Left lobe of liver (tissue), 2 donors: ENCODE data around the gene BDH1. TPM values are rescaled to one million over a fixed set of nuclear protein-coding genes. Genes with fewer than 3 reads are reported as not detected.
"Not testable (repeated sequence)": the region's sequence is repeated elsewhere in the genome, so short reads cannot be mapped to it uniquely, and the experiment has no call there.

Experiments
- ATAC-seq: fragments of 200-7000 bp; cut with Tn5 transposase; one replicate; pipeline ENCODE4 v1.9.1; 2020; ENCODE audit warnings: mild to moderate bottlenecking, moderate library complexity
- DNase-seq: peaks from one replicate; pipeline ENCODE4 v3.0.0-alpha.2; 2020; ENCODE audit warnings: low spot score
- total RNA-seq: library from RNA; stranded (reverse); gene quantifications from one replicate; pipeline ENCODE4 v1.2.1, GENCODE V29; 2021
- donor health status: DM: no; HTN: no; CAD: no; lungs with moderate emphysema.
- donor health status: DM: no; HTN: yes; CAD: no.

Gene BDH1
- total RNA-seq, 1 donor from 2014 or later = 279 TPM

- no peak for ATAC-seq
These were observed 33.5 kb downstream of the BDH1 start for GRCh38 chr3:197522183-197522715.

GRCh38 chr3:197521277-197522182 lies 34.2 kb downstream of the BDH1 start:
- DNase-seq = no peak
- no peak for ATAC-seq

More at GRCh38 chr3:197522183-197522715, 33.5 kb downstream of the BDH1 start:
- DNase-seq = no peak

- no peak for DNase-seq
- ATAC-seq = peak; percentile 79
These were observed 35.2 kb downstream of the BDH1 start for GRCh38 chr3:197520311-197521276.

- ATAC-seq (no peak), DNase-seq (no peak)
These were observed 36.0 kb downstream of the BDH1 start for GRCh38 chr3:197519801-197520211.

- DNase-seq (no peak), ATAC-seq (no peak)
These were observed 36.8 kb downstream of the BDH1 start for GRCh38 chr3:197518881-197519421.

GRCh38 chr3:197517922-197518683 lies 37.7 kb downstream of the BDH1 start:
- not testable (repeated sequence) for ATAC-seq, DNase-seq

GRCh38 chr3:197516890-197517606 lies 38.7 kb downstream of the BDH1 start:
- not testable (repeated sequence) for ATAC-seq, DNase-seq

GRCh38 chr3:197516517-197516889 lies 39.3 kb downstream of the BDH1 start:
- ATAC-seq = no peak
- no peak for DNase-seq

GRCh38 chr3:197514786-197515355 lies 40.9 kb downstream of the BDH1 start:
- ATAC-seq = no peak
- no peak for DNase-seq

GRCh38 chr3:197513953-197514785 lies 41.6 kb downstream of the BDH1 start:
- DNase-seq = no peak
- peak; percentile 10 for ATAC-seq

GRCh38 chr3:197512691-197513571 lies 42.8 kb downstream of the BDH1 start:
- no peak for DNase-seq
- ATAC-seq = no peak

- DNase-seq (no peak), ATAC-seq (peak; percentile 20)
These were observed 43.7 kb downstream of the BDH1 start for GRCh38 chr3:197511853-197512635.

GRCh38 chr3:197511130-197511529 lies 44.6 kb downstream of the BDH1 start:
- DNase-seq (no peak), ATAC-seq (no peak)

GRCh38 chr3:197510642-197511018 lies 45.1 kb downstream of the BDH1 start:
- ATAC-seq (peak; percentile 2), DNase-seq (no peak)

GRCh38 chr3:197508924-197509775 lies 46.6 kb downstream of the BDH1 start:
- DNase-seq (no peak), ATAC-seq (no peak)

- ATAC-seq (no peak), DNase-seq (no peak)
These were observed 47.3 kb downstream of the BDH1 start for GRCh38 chr3:197508461-197508860.
